H1 (cell line): ENCODE data around the gene FAM177B. TPM values are rescaled to one million over a fixed set of nuclear protein-coding genes. Genes with fewer than 3 reads are reported as not detected.

Source experiments
- ASH2L ChIP-seq: fragments of 200-600, 300-600 bp; sonication (generic); IDR thresholded peaks from one replicate; pipeline ENCODE4 v1.7.1; 2017; ENCODE audit warnings: low read length
- BACH1 ChIP-seq: IDR thresholded peaks from 2 replicates; pipeline ENCODE4 v1.6.1; 2012; ENCODE audit warnings: low read length, improper control_type of control experiment
- CBX8 ChIP-seq: fragments of 300-800, 300-1000 bp; sonication (generic); IDR thresholded peaks from 2 replicates; pipeline ENCODE4 v1.7.1; 2016; ENCODE audit warnings: low read depth, low read length, borderline replicate concordance
- CREB1 ChIP-seq: IDR thresholded peaks from 2 replicates; pipeline ENCODE4 v1.6.1; 2012; ENCODE audit warnings: inconsistent platforms
- EZH2 ChIP-seq: fragments of 200-600 bp; sonication (generic); IDR thresholded peaks from 2 replicates; pipeline ENCODE4 v1.7.1; 2012; ENCODE audit warnings: low read depth, mild to moderate bottlenecking, moderate library complexity, low read length, inconsistent platforms; ENCODE audit not compliant: severe bottlenecking
- NRF1 ChIP-seq: IDR thresholded peaks from 2 replicates; pipeline ENCODE4 v1.6.1; 2011; ENCODE audit warnings: mild to moderate bottlenecking, low read depth, low read length, improper control_type of control experiment
- POLR2A ChIP-seq, 2 experiments: IDR thresholded peaks; 1 replicate in 1 of 2; 2 replicates in 1 of 2; pipeline ENCODE4 v1.6.1; 2011; ENCODE audit warnings: low read depth in 2 of 2, low read length in 2 of 2, mild to moderate bottlenecking in 2 of 2; ENCODE audit errors: control extremely low read depth in 1 of 2
- POLR2AphosphoS5 ChIP-seq: IDR thresholded peaks from 2 replicates; pipeline ENCODE4 v1.6.1; 2011; ENCODE audit warnings: low read depth, low read length
- RAD21 ChIP-seq, 2 experiments: IDR thresholded peaks in 1 of 2; conservative IDR thresholded peaks in 1 of 2; 2 replicates each; pipeline ENCODE4 v1.6.1; 2011; ENCODE audit warnings: low read depth in 2 of 2, low read length in 2 of 2, improper control_type of control experiment in 1 of 2, inconsistent platforms in 1 of 2, mild to moderate bottlenecking in 1 of 2, moderate library complexity in 1 of 2
- SP1 ChIP-seq: IDR thresholded peaks from 2 replicates; pipeline ENCODE4 v1.6.1; 2011; ENCODE audit warnings: low read depth, low read length
- SUZ12 ChIP-seq: fragments of 200-600 bp; sonication (generic); IDR thresholded peaks from 2 replicates; pipeline ENCODE4 v1.6.1; 2012; ENCODE audit warnings: mild to moderate bottlenecking, inconsistent platforms, low read length, moderate library complexity, mixed read lengths
- ZNF274 ChIP-seq: IDR thresholded peaks from 2 replicates; pipeline ENCODE4 v1.7.0; 2012; ENCODE audit warnings: low read length, borderline replicate concordance; ENCODE audit errors: extremely low read depth
- polyA plus RNA-seq, 7 experiments: library from polyadenylated mRNA; depleted of rRNA in 3 of 7; stranded (reverse) in 5 of 7; unstranded in 2 of 7; fragments of >200 nt in 5 of 7; fragments of 200-250 nt in 2 of 7; gene quantifications; 1 replicate in 5 of 7; 2 replicates in 1 of 7; 4 replicates in 1 of 7; pipeline versions ENCODE4 v1.2.1 to v1.2.3, GENCODE V29; 2011 to 2013; ENCODE audit warnings: missing spikeins in 2 of 7, mixed read lengths in 2 of 7
- total RNA-seq: library from RNA; stranded (reverse); fragmentation: NEBNext Ultra II Directional; extraction: Animal tissue kit (Norgen Biotek cat#: 25700); gene quantifications from 2 replicates; pipeline ENCODE4 v1.2.1, GENCODE V29; 2021
- TF ChIP-seq, protein P1 (sequence below): fragments of 300-600 bp; sonication (generic); IDR thresholded peaks from 2 replicates; pipeline ENCODE4 v1.7.1; 2012; ENCODE audit warnings: low read length, moderate library complexity, mild to moderate bottlenecking, inconsistent platforms; ENCODE audit not compliant: insufficient replicate concordance

FAM177B gene
- total and polyA plus RNA-seq, 2 of the 8 experiments (the other 6 are each of a cell fraction or from before 2014, with no cell fraction given), result 0.06 TPM; not detected in 1

DNA sequence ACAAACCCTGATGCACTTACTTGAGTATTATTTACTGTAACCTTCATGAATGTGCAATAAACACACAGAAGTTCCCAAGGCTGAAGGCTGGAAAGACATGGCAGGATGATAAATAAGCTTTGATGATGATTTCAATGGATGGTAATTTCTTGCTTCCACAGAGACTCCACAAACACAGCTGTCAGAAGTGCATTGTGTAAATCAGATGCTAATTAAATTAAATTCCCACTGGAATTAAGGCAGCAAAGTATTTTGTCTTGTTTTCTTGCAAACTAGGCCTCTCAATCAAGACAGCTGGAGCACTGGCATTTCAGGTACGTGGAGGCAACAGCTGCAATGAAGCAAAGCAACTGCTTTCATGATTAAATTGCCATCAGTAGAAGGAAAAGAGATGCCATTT lies 24.1 kb downstream of the FAM177B start (continued):
- TF ChIP-seq, protein P1, sequence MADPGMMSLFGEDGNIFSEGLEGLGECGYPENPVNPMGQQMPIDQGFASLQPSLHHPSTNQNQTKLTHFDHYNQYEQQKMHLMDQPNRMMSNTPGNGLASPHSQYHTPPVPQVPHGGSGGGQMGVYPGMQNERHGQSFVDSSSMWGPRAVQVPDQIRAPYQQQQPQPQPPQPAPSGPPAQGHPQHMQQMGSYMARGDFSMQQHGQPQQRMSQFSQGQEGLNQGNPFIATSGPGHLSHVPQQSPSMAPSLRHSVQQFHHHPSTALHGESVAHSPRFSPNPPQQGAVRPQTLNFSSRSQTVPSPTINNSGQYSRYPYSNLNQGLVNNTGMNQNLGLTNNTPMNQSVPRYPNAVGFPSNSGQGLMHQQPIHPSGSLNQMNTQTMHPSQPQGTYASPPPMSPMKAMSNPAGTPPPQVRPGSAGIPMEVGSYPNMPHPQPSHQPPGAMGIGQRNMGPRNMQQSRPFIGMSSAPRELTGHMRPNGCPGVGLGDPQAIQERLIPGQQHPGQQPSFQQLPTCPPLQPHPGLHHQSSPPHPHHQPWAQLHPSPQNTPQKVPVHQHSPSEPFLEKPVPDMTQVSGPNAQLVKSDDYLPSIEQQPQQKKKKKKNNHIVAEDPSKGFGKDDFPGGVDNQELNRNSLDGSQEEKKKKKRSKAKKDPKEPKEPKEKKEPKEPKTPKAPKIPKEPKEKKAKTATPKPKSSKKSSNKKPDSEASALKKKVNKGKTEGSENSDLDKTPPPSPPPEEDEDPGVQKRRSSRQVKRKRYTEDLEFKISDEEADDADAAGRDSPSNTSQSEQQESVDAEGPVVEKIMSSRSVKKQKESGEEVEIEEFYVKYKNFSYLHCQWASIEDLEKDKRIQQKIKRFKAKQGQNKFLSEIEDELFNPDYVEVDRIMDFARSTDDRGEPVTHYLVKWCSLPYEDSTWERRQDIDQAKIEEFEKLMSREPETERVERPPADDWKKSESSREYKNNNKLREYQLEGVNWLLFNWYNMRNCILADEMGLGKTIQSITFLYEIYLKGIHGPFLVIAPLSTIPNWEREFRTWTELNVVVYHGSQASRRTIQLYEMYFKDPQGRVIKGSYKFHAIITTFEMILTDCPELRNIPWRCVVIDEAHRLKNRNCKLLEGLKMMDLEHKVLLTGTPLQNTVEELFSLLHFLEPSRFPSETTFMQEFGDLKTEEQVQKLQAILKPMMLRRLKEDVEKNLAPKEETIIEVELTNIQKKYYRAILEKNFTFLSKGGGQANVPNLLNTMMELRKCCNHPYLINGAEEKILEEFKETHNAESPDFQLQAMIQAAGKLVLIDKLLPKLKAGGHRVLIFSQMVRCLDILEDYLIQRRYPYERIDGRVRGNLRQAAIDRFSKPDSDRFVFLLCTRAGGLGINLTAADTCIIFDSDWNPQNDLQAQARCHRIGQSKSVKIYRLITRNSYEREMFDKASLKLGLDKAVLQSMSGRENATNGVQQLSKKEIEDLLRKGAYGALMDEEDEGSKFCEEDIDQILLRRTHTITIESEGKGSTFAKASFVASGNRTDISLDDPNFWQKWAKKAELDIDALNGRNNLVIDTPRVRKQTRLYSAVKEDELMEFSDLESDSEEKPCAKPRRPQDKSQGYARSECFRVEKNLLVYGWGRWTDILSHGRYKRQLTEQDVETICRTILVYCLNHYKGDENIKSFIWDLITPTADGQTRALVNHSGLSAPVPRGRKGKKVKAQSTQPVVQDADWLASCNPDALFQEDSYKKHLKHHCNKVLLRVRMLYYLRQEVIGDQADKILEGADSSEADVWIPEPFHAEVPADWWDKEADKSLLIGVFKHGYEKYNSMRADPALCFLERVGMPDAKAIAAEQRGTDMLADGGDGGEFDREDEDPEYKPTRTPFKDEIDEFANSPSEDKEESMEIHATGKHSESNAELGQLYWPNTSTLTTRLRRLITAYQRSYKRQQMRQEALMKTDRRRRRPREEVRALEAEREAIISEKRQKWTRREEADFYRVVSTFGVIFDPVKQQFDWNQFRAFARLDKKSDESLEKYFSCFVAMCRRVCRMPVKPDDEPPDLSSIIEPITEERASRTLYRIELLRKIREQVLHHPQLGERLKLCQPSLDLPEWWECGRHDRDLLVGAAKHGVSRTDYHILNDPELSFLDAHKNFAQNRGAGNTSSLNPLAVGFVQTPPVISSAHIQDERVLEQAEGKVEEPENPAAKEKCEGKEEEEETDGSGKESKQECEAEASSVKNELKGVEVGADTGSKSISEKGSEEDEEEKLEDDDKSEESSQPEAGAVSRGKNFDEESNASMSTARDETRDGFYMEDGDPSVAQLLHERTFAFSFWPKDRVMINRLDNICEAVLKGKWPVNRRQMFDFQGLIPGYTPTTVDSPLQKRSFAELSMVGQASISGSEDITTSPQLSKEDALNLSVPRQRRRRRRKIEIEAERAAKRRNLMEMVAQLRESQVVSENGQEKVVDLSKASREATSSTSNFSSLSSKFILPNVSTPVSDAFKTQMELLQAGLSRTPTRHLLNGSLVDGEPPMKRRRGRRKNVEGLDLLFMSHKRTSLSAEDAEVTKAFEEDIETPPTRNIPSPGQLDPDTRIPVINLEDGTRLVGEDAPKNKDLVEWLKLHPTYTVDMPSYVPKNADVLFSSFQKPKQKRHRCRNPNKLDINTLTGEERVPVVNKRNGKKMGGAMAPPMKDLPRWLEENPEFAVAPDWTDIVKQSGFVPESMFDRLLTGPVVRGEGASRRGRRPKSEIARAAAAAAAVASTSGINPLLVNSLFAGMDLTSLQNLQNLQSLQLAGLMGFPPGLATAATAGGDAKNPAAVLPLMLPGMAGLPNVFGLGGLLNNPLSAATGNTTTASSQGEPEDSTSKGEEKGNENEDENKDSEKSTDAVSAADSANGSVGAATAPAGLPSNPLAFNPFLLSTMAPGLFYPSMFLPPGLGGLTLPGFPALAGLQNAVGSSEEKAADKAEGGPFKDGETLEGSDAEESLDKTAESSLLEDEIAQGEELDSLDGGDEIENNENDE, result no peak
- TF ChIP-seq SUZ12, result no peak
- no peak for TF ChIP-seq POLR2A (IDR thresholded peaks at IDR 0.05; ENCODE audit: control extremely low read depth in 1 of 2, low read depth in 2 of 2, low read length in 2 of 2)
- no peak for TF ChIP-seq POLR2AphosphoS5
- TF ChIP-seq EZH2, result no peak
- no peak for TF ChIP-seq NRF1
- no peak for TF ChIP-seq SP1
- no peak for TF ChIP-seq CREB1
- no peak for TF ChIP-seq ASH2L
- TF ChIP-seq RAD21 (IDR thresholded peaks at IDR 0.05 in 1 of 2, conservative IDR thresholded peaks at IDR 0.05 in 1 of 2; ENCODE audit: low read depth in 2 of 2, low read length in 2 of 2), result no peak
- no peak for TF ChIP-seq CBX8
- TF ChIP-seq BACH1, result no peak
- no peak for TF ChIP-seq ZNF274
